ENCODE results near the gene MLLT3.

Gene MLLT3

DNA sequence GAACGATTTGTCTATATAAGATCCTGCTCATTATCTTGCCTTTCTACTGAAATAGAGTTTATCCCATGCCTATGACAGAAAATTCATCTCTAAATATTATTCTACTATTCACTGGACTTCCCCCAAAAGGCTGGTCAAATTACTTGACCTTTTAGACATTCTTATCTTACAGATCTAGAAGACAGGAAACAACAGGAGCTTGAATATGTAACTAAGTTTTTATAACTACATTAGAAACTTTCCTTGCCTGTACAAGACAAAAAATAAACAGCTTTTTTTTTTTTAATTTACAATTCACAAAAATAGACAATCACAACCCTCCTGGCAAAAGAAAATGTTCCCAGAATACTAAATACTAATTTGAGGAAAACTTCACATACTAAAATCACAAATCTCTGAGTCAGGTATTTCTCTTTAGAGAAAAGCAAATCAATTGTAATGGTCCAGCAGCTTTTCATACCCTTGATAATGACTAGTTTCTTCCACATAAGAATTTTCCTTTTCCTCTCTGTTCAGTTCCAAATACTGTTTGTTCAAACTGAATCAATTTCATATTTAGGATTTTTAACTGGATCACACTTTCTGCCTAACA is 68.6 kb downstream of the MLLT3 start:
- DNase-seq: no peak

GRCh38 chr9:20552874-20553557 is 69.3 kb downstream of the MLLT3 start:
- DNase-seq: no peak

DNA sequence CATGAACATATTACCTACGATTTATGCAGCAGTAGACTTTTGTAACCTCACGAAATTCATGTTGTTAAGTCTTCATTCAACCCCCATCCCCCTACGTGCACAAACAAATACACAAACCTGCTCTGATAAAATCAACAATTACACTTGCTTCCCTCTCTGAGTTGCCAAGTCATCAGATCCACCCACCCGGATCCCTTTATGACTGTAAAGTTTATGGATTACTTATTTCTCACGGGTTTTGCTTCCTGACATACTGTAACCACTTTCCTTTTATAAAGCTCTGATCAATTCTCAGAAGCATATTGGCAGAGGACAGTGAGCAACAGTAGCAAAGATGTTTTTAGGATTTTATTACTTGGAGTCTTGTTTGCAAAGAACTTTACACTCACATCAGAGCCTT is 70.5 kb downstream of the MLLT3 start:
- DNase-seq: no peak

GRCh38 chr9:20551236-20551635 is 71.1 kb downstream of the MLLT3 start:
- no peak for DNase-seq

DNA sequence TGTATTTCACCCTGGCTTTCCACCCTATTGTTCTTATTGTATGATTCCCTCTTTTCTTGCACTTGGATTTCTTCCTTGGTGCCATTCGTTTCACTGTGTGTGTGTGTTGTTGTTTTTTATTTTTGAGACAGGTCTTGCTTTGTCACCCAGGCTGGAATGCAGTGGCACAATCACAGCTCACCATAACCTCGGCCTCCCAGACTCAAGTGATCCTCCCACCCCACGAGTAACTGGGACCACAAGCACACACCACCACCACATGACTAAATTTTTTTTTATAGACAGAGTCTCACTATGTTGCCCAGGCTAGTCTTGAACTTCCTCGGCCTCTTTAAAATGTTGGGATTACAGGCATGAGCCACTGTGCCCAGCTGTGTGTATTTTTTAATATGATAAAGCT is 72.0 kb downstream of the MLLT3 start:
- DNase-seq: no peak

GRCh38 chr9:20549053-20549452 is 73.2 kb downstream of the MLLT3 start:
- no peak for DNase-seq

- no peak for DNase-seq
Measured at GRCh38 chr9:20545023-20545622, 77.2 kb downstream of the MLLT3 start.

DNA sequence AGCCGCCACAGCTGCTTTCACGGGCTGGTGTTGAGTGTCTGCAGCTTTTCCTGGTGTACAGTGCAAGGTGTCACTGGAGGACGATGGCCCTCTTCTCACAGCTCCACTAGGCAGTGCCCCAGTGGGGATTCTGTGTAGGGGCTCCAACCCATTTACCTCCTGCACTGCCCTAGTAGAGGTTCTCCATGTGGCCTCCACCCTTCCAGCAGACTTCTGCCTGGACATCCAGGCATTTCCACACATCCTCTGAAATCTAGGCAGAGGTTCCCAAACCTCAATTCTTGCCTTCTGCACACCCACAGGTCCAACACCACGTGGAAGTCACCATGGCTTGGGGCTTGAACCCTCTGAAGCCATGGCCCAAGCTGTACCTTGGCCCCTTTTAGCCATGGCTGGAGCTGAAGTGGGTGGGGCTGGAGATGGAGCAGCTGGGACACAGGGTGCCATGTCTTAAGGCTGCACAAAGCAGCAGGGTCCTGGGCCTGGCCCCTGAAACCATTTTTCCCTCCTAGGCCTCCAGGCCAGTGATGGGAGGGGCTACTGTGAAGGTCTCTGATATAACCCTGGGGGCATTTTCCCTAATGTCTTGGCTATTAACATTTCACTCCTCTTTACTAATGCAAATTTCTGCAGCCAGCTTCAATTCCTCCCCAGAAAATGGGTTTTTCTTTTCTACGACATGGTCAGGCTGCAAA is 82.0 kb downstream of the MLLT3 start:
- no peak for DNase-seq

DNA sequence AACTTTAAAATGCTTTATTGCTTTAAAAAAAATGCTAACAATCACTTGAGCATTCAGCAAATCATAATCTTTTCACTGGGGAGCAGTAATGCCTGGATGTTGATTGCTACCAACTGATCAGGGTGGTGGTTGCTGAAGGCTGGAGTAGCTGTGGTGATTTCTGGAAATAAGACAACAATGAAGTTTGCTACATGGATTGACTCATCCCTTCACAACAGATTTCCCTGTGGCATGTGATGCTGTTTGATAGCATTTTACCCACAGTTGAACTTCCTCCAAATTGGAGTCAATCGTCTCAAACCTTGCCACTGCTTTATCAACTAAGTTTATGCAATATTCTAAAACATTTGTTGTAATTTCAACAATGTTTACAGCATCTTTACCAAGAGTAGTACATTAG is 83.3 kb downstream of the MLLT3 start:
- no peak for DNase-seq

DNA sequence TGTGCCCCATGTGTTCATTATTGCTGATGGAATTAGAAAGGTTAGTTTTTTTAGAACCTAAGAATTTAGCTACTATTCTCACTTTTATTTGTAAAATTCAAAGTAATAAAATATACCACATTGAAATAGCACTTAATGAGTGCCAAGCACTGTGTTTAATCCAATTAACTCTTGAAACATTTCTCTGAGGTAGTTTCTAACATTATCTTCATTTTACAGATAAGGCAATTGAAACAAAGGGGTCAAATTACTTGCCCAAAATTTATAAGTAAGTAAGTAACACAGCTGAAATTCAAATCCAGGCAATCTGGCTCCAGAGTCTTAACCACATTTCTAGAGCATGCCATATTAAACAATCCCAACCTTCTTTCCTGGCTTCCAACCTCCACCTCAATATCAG is 84.2 kb downstream of the MLLT3 start:
- DNase-seq: no peak

DNA sequence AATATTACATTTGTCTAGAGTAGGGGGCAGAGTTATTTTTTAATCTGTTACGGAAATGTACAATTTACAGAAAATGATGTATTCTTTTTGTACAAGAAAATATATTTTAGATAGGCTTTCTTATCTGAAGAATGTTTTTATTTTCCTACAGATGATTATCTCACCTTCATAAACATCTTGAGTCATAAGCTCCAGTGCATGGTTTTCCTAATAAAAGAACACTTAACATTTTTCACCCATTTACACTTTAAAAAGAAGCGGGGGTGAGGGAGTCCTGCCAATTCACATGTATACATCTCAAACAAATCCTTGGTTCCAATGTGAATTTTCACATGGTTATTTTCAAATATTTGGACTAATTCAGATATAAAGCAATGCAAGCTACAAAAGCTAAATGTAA is 85.0 kb downstream of the MLLT3 start:
- DNase-seq: no peak

GRCh38 chr9:20532584-20532983 is 89.7 kb downstream of the MLLT3 start:
- DNase-seq: no peak

- no peak for DNase-seq
Measured at GRCh38 chr9:20529837-20530236, 92.5 kb downstream of the MLLT3 start.

- no peak for DNase-seq
Measured at GRCh38 chr9:20528253-20528652, 94.0 kb downstream of the MLLT3 start.

DNA sequence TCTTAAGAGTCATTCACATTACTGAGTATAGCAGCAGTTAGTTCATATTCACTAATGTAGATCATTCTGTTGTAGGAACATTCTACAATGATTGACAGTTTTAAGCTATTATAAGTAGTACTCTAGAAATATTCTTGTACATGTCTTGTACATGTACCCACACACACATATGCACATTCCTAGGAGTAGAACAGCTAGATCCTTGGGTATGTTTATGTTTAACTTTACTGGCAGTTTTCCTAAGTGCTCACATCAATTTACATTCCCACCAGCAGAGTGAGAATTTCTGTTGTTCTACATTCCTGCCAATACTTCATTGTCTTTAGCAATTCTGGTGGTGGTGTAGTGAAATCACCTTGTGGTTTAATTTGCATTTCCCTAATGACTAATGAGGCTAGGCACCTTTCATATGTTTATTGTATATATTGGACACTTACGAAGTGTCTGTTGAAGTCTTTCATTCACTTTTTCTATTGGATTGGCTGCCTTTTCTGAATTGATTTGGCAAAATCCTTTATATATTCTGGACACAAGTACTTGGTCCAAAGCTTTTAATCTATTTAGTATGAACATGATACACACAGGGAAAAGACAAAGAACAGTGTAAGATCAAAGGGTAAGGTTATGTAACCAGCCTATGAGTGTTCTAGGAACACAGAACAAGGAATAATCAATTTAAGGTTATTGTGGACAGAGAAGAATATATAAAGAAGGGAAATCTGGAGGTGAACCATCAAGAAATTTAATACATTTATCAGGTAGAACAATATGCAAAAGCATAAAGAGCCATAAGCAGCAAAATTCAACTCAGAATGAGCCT is 95.6 kb downstream of the MLLT3 start:
- DNase-seq: no peak

DNA sequence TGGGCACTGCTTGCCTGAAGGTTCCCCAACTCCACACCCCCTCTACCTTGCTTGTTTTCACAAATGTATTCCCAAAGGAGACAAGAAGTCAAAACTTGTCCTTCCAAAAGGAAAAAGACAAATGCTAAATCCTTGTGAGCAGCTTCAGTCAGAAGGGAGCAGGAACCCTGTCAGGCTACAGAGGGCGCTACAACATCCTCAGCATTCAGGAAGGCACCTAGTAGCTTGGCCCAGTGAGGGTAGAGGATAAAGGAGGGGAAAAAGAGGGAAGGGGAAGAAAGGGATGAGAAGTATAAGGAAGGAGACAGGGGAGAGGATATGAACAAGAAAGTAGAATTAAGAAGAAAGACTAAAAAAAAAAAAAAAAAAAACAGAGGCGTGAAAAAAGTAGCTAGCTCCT is 97.5 kb downstream of the MLLT3 start:
- DNase-seq: no peak

GRCh38 chr9:20518737-20519136 is 103.6 kb downstream of the MLLT3 start:
- DNase-seq: no peak

DNA sequence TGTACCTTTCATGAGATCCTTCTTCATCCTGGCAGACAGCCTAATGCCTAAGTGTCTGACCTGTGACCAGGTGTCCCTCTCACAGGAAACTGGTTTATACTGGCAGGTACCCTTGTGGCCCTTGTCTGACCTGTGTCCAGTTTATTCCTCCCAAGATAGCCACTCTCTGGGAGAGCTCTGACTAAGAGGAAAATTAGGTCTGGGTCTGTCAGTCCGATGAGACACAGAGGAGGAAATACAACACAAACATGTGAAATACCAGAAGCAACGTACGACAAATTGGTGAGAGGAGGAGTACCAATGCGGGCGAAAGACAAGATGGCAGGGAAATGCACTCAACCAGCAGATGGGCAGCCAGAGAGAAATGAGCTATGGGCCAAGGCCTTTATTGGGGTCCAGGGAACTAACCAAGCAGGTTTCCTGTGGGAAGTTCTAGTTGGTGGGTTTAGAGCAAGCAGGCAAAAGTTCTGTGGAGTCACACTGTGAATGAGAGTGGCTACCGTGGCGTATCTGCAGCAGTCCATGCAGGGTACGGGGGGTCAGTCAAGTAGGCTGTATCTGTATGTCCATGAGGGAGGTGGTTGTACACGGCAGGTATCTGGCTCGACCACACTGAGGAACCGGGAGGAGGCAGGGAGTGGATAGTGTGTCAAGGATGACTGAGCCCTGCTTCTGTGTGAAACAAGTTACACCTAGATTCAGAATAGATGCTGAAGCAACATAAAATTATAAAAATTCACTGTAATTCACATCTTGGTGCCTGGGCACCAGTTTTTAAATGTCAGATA is 109.0 kb downstream of the MLLT3 start:
- DNase-seq: no peak

- no peak for DNase-seq
Measured at GRCh38 chr9:20512636-20513035, 109.7 kb downstream of the MLLT3 start.

DNA sequence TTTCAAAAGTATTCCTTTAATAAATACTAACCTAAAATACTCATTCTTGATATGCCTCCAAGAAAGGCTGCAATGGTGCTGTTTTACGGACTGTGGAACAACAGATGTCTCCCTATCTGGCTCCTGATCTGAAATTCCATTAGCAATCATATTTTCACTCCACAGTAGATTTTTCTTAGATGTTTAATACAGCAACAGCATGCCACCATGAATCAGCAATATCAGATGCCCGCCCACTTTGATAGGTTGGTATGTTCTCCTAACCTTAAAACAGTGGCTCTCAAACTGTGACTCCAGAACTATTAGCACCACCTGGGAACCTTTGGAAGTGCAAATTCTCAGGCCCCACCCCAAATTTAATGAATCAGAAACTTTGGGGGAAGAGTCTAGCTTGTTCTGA is 110.2 kb downstream of the MLLT3 start:
- DNase-seq: peak; percentile 50

- DNase-seq: no peak
Measured at GRCh38 chr9:20511686-20512085, 110.6 kb downstream of the MLLT3 start.

DNA sequence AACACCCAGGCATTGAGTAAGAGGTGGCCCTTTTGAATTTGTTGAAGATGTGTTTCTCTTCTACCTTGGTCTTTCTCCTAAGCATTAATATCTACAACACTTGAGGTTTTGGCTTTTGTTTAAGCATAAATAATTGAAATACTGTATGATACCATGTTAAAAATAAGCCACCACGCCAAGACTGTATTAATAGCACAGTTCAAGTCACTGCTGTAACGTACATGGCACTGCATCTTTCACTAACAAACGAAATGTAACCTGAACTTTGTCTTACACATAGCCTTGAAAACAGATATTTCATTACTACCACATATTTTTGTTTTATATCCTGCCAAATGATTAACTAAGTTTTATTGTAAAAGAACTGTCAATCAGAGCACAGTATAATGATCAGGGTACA is 112.8 kb downstream of the MLLT3 start:
- no peak for DNase-seq

Measured in DMS 273 treated with DMSO at 0.1 percent for 48 hours (cell line).